NCI-H1930 (cell line): ENCODE results near the gene HHLA2.

ENCODE experiments used
- DNase-seq, 2 experiments: peaks; one replicate each; lab custom pipeline; 2025; lab: John Stamatoyannopoulos, UW

HHLA2 gene

DNA sequence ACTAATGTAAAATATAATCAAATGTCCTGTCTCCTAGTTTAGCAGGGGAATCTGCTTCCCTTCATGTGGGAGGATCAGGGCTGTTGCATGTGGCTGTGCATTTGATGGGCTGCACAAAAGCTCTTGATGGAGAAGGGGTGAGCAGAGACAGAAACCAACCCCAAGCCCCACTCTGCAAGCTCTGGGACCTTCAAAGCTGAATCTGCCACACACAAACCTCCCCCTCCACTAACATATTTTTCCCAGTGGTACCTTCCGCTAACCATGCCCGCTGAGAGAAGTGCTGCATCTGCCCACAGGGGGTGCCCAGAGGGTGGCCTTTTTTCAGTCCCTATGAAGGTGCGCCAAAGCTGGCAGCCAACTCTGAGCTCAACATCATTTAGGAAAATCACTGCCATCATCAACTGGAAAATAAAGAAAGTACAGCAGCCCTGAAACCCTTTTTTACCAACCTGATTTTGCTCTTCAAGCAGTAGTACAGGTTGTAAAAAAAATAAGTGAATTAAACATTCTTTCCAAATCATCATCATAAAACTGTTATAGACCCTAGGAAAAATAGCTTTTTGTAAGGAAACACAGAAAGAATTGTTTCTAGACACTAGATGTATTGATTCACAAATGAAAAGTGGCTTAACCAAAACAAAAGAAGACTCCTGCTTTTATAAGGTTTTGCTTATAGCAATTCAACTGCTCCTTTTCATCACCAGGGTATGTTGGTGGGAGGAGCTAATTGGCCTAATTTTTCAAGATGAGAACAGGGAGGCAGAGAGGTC lies 97.0 kb downstream of the HHLA2 start:
- no peak for DNase-seq

GRCh38 chr3:108394016-108394415 lies 97.7 kb downstream of the HHLA2 start:
- no peak for DNase-seq

- no peak for DNase-seq
Measured at GRCh38 chr3:108394563-108394962, 98.2 kb downstream of the HHLA2 start.

DNA sequence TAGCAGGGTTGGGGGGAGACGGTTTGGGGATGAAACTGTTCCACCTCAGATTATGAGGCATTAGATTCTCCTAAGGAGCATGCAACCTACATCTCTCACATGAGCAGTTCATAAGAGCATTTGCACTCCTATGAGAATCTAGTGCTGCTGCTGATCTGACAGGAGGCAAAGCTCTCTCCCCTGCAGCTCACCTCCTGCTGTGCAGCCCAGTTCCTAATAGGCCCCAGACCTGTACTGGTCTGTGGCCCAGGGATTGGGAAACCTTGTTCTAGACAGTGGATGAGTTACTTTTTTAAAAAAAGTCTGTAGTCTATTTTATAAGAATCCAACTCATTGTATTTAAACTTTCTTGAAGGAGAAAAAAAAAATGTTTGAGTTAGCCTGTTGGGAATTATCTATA lies 100.0 kb downstream of the HHLA2 start:
- DNase-seq, result no peak

DNA sequence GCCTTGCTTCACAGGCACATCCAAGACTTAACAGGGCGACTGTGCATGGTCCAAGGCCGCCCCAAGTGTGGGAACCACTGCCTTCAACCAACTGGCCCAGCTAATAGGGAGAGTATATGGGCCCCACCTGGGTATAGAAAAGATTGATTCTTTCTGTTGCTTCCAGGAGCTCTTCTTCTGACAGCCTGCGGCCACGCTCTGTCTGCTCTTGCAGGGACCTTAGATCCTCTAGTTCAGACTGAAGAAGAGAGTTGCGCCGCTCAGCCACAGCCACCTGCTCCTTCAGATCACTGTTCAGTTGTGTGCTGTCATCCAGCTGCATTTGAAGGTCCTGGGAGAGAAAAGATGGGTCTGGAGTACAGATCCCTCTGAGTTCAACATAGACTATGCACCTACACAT lies 102.2 kb downstream of the HHLA2 start:
- no peak for DNase-seq

GRCh38 chr3:108401836-108402235 lies 105.5 kb downstream of the HHLA2 start:
- DNase-seq, result no peak

DNA sequence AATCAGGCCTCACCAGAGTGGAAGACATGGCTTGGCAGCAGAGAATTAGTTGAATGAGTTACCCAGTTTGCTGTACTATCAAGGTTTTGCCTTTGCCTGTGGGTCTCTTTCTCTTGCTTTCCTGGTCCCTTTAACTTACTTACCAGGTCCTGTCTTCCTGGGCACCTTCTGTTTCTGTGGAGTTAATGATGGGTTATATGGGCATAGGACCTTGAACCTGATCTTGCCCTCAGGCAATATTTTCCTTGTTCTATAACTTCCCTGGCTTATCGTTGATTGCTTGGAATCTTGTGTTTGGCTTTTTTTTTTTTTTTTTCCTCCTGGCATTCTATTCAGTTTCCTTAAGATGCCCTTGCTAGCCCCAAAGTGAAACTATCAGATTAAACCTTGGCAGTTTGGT lies 106.8 kb downstream of the HHLA2 start:
- no peak for DNase-seq

- no peak for DNase-seq
Measured at GRCh38 chr3:108403686-108404345, 107.5 kb downstream of the HHLA2 start.

GRCh38 chr3:108404368-108404767 lies 108.0 kb downstream of the HHLA2 start:
- no peak for DNase-seq

DNA sequence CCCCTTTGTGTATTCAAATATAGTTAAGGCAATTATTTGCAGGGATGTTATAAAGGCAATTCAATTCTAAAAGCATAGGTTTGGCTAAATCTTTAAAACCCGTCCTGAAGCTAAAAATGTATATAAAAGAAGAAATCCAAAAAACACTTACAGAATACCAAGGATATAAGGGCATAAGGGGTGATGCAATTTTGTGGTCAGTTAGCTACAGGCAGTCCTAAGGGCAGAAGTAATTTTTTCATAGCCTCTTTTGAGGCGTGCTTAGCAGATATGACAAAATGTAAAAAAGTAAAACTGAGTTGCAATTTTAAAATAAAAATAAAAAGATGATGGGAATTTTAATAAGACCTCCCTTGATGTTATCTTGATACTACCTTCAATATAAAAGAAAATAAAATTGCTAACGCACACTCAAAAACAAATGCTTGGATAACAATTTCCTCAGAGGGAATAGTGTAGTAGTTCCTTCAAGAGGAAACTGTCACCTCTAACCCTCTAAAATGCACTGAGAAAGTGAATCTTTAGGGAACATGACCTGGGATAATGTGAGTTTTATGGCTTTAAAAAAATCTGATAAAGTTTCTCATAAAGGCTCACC lies 109.8 kb downstream of the HHLA2 start:
- no peak for DNase-seq

GRCh38 chr3:108406661-108407206 lies 110.4 kb downstream of the HHLA2 start:
- DNase-seq, result no peak

- no peak for DNase-seq
Measured at GRCh38 chr3:108407886-108408285, 111.5 kb downstream of the HHLA2 start.

DNA sequence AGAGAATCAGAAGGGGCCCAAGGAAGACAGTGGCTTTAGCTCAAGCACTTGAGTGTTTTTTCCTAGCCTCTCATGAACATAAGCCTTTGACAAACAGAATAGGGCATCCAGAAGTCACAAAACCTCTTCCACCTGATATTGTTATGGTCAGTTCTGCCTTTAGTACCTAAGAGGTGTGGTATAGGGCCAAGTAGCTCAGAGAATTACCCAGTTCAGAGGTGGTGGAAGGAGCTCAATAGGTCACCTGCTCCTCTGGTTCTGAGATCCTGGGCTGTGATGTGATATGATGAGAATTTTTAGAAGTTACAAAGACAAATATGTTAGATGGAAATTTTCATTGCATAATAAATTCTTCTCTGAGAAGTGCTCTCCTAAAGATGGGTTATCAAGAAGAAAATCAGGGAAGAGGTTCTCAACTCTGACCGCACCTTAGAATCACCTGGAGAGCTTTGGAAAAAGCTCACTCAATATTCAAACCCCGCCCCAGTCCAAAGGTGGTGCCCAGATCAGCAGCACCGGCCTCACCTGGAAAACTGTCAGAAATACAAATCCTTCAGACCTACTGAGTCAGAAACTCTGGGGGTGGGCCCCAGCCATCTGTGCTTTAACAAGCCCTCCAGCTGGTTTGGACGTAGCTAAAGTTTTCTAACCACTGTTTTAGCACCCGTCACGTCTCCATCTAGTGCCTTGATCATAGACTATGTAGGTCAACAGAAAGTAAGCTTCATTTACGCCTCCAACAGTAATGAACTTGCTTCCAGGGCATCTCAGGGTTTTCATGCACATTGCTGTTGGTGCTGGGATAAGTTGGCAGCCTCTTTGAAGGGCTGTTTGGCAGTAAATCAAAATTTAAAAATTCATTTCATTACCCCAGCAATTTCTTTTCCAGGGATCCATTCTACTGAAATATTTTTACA lies 112.8 kb downstream of the HHLA2 start:
- no peak for DNase-seq

DNA sequence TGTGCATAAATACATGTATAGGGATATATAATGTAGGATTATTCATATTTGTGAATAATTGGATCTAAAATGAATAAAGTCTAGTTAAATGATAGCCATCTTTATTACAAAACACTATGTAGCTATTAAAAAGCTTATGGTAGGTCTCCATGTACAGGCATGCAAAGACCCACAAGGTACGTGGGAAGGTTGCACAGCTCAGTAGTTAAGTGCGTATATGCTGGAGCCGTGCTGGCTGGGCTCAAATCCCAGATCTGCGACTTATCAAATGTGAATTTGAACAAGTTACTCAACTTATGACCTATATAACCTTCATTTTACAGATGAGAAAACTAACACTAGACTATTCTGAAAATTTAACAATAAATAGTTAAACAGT lies 113.4 kb downstream of the HHLA2 start:
- no peak for DNase-seq

DNA sequence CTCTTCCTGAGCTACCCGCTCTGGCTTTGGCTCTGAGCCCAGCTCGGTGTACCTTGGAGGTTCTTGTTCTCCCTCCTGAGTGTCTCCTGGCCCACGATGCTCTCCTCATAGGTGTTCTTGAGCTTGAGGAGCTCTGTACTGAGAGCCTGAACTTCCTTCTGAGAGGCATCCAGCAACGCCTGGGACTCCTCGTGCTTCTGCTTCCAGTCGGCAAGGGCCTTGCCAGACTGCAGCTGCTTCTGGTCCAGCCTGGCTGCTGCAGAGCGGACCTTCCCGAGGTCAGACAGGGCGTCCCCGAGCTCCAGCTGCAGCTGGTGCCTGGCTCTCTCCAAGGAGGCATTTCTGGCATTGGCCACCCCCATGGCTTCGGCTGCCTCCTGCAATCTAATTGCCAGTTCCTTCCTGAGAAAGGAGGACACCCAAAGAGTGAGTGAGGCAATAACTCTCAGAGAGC lies 114.2 kb downstream of the HHLA2 start:
- DNase-seq, result no peak

DNA sequence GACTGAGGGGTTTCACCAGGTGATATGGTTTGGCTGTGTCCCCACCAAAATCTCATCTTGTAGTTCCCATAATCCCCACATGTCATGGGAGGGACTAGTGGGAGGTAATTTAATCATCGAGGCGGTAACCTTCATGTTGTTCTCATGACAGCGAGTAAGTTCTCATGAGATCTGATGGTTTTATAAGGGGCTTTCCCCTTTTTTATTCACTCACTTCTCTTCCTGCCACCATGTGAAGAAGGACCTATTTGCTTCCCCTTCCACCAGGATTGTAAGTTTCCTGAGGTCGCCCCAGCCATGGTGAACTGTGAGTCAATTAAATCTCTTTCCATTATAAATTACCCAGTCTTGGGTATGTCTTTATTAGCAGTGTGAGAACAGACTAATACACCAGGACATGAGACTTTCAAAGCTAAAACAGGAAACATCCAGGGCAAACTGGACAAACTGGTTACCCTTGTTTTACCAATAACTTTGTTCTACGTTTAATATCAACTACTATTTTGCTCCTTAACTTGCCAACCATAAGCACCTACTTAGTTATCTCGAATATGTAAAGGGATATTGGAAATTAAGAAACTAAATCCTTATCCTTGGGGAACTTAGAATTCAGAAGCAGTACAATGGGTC lies 115.9 kb downstream of the HHLA2 start:
- DNase-seq, result no peak

GRCh38 chr3:108414007-108414406 lies 117.7 kb downstream of the HHLA2 start:
- DNase-seq, result no peak

- no peak for DNase-seq
Measured at GRCh38 chr3:108415661-108416060, 119.3 kb downstream of the HHLA2 start.

DNA sequence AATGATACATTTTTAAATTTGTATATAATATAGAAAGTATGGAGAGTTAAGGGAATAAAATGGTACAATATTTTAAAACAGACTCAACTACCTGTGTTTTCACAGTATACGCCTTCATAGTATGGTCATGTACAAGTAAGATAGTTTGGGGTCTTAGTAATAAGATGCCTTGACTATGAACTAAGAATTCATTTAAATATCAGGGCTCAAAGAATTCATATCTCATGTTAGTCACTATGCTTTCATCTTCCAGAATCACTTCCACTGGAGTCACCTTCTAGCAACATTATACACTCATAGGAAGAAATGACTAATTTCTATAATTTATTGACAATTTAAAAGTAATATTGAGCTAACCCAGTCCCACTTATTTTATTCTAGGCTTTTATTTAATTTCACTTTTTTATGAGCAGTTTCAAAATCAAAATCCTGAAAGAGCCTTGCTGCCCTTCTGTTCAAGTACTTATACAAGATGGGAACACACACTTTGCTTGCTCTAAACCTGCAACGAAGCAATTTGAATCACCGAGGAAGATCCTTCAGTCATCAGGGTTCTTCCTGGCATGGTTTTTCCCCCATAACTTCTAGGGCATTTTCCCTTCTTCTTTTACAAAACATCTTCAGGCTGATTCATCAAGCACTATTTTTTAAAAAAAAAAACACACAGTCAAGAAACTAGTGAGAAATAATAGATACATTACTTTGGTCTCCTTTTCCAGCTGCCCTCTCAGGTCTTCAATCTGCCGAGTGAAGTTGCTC lies 119.9 kb downstream of the HHLA2 start:
- DNase-seq, result no peak

DNA sequence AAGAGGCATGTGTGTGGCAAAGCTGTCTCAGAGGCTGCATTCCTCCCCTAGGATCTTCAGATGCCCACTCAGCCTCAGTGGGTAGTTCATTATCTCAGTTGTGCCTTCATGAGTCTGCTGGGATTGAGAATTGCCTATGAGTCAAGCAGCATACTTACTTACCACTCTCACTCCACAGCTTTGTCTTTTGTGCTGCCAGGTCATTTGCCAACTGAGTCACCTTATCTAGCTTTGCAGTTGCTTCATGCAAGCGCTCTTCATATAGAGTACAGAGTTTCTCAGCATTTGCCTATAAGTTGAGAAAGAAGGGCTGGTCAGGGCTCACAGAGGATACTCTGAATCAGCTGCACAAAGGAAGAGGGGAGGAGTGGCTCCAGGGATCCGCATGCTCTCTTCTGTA lies 124.6 kb downstream of the HHLA2 start:
- DNase-seq, result no peak
